Posterior vena cava (tissue), 2 donors: ENCODE results near the gene GJD4. TPM values are rescaled to one million over a fixed set of nuclear protein-coding genes. Genes with fewer than 3 reads are reported as not detected.
A peak's percentile ranks its signal among the peaks of the same experiment; 100 is the strongest.

ENCODE experiments used
- DNase-seq: peaks from one replicate; pipeline ENCODE4 v3.0.0-alpha.2; 2020; ENCODE audit warnings: low spot score
- intact Hi-C, 2 donors: fragments of 100-400 bp; cut with DNase I; formaldehyde crosslinking; loops; one replicate each; pipeline versions ENCODE4 v1.14.1 to v1.14.2; 2022 to 2023
- total RNA-seq, 2 donors: library from RNA; stranded (reverse); fragmentation: NEBNext Ultra II Directional; extraction: Animal tissue kit (Norgen Biotek cat#: 25700); gene quantifications; one replicate each; pipeline ENCODE4 v1.2.1, GENCODE V29; 2021
- donor health status: DM: yes; HTN: yes; CAD: no.
- donor health status: DM: yes; HTN: yes; CAD: no.

Gene GJD4
- total RNA-seq, 2 donors from 2014 or later, result not detected

- intact Hi-C loops, result no loop called here
- DNase-seq, result peak; percentile 97
These were observed 37.1 kb downstream of the GJD4 start, which contains the start of gene FZD8 for GRCh38 chr10:35642035-35642792. FZD8 (minus strand) TSS chr10:35642296; CDS start chr10:35641429, 867 bp downstream.

DNA sequence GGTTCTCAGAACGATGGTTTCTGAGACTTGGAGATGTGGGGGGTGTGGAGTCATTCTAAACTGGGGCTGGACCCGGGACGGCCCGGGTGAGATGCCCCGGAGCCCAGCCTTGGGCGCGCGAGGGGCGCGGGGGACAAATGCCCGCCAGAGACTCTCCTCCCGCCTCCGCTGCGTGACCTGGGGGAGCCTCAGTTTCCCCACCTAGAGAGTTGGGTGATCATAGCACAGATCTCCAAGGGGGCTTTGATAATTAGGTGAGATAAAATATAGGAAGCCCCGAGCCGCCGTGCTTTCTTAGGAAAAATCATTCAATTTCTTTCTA is 37.6 kb downstream of the GJD4 start:
- intact Hi-C loops, result no loop called here
- no peak for DNase-seq

DNA sequence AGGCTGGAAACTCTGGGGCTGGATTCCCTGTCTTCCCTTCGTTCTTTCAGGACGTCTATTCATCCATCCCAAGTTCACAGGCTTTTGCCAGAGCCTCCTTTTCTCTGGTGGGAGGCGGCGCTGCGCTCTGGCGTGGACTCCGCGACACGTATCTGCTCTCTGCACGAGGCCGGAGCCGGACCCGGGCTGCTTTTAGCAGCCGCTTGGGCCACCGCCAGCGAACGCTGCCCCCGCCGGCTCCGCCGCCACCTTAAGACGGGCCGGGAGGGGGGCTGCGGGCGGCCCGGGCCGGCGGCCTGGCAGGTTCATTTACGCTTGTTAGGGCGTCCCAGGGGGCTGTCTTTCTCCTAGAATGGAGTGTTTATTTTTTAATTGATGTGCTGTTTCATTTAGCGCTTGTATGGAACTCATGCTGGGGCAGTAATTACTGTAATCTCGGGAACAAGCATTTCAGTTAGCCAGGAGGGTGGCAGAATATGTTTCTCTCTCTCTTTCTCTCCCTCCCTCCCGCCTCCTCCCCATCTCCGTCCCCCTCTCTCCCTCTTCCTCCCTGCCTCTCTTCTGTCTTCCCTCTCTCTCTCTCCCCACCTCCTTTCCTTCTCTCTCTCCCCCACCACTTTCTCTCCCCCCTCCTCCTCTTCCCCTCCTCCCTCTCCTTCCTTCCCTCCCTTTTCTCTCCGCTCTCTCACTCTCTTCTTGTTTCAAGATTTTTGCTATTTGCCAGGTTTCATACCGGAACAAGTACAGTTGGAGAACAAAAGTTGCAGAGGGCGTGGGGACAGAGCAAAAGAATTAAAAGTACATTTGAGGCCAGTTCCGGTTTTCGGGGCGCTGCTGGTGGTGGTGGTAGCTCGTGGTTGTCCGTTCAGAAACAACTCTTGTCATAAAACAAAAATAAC is 38.3 kb downstream of the GJD4 start:
- peak; percentile 95 for DNase-seq
- intact Hi-C loops, result no loop called here

- no peak for DNase-seq
- intact Hi-C loops, result no loop called here
These were observed 39.2 kb downstream of the GJD4 start for GRCh38 chr10:35644050-35644950.

- intact Hi-C loops, result no loop called here
- no peak for DNase-seq
These were observed 45.8 kb downstream of the GJD4 start for GRCh38 chr10:35650894-35651293.

DNA sequence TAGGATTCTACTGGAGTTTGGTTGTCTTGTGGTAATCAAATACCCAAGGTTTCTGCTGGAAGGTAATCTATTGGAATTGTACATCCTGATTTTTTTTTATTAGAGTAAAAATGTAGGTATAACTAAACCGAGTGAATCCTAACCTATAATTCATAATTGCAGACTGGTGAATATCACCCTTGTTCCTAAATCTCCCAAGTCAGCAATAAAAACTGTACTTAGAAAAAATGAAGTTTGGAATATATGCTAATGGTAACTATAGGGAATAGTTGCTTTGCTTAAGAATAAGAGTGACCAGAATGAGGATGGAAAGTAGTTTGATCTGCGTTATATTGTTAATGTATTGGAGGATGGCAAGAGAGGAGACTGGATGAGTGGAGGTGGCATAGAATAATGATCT is 47.7 kb downstream of the GJD4 start:
- intact Hi-C loops, result no loop called here
- DNase-seq, result no peak

DNA sequence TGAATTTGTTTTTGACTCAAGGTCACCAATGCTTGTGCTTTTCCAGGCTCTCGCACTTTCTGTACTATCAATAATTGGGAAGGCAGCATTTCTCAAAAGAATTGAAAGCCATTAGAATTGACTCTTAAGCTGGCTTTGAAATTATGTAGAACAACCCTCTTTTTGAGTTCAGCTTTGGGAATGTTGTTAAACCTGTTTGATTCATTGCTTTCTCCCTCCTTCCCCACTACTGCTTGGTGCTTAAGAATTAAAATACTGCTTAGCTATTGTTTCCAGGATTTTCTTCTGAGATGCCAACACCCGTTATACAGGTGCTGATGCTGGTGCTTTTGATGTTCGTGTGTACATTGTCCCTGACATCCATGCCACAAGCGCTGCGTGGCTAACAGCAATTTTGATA is 52.5 kb downstream of the GJD4 start:
- no peak for DNase-seq
- intact Hi-C loops, result no loop called here

Other genes with a start within 250 kb of the GJD4 start
- 10 to 100 TPM in 1 of 2 donors, 1 to 10 TPM in 1; 9.5 to 16.1 TPM for gene FZD8, start 37.0 kb downstream of the GJD4 start, total RNA-seq